Esophagus (tissue), 2 donors: ENCODE results near the gene LRRTM4. TPM values are rescaled to one million over a fixed set of nuclear protein-coding genes. Genes with fewer than 3 reads are reported as not detected.

ENCODE experiments used
- H3K27ac ChIP-seq, 2 donors: one replicate each; pipeline ENCODE4 v1.5.1; 2013; ENCODE audit warnings: low read depth in 2 of 2, mild to moderate bottlenecking in 2 of 2, inconsistent platforms in 1 of 2, low read length in 1 of 2, moderate library complexity in 1 of 2
- H3K27me3 ChIP-seq, 2 donors: one replicate each; pipeline ENCODE4 v1.6.1; 2013; ENCODE audit warnings: low read length in 2 of 2, control low read depth in 1 of 2, mild to moderate bottlenecking in 1 of 2; ENCODE audit not compliant: insufficient read depth in 2 of 2, control insufficient read depth in 1 of 2
- H3K36me3 ChIP-seq, 2 donors: one replicate each; pipeline ENCODE4 v1.6.1; 2013; ENCODE audit warnings: low read length in 1 of 2; ENCODE audit not compliant: control insufficient read depth in 2 of 2, insufficient read depth in 2 of 2
- H3K4me1 ChIP-seq, 2 donors: one replicate each; pipeline ENCODE4 v1.6.1; 2013; ENCODE audit warnings: low read length in 1 of 2; ENCODE audit not compliant: control insufficient read depth in 2 of 2, insufficient read depth in 2 of 2
- H3K4me3 ChIP-seq, 2 donors: one replicate each; pipeline ENCODE4 v1.5.1; 2013; ENCODE audit warnings: low read length in 2 of 2, mild to moderate bottlenecking in 2 of 2, low read depth in 1 of 2, moderate library complexity in 1 of 2
- H3K9me3 ChIP-seq, 2 donors: one replicate each; pipeline ENCODE4 v1.6.1; 2013; ENCODE audit warnings: mild to moderate bottlenecking in 2 of 2, low read depth in 1 of 2, low read length in 1 of 2, moderate library complexity in 1 of 2; ENCODE audit not compliant: control insufficient read depth in 2 of 2, insufficient read depth in 1 of 2
- WGBS, 2 donors: extraction: QIAGEN DNeasy Blood & Tissue Kit; methylation state at CpG; one replicate each; pipeline ENCODE4 v1.1.7; 2013; 5-methylcytosine and 5-hydroxymethylcytosine counted together
- polyA plus RNA-seq, 2 donors: library from polyadenylated mRNA; stranded (reverse); fragments of 200-250 nt; gene quantifications; one replicate each; pipeline ENCODE4 v1.2.3, GENCODE V29; 2013
- donor health status: healthy with polysubstance abuse.
- donor health status: Bipolar disorder and iron deficiency.

The LRRTM4 gene
- polyA plus RNA-seq, 2 donors: not detected

DNA sequence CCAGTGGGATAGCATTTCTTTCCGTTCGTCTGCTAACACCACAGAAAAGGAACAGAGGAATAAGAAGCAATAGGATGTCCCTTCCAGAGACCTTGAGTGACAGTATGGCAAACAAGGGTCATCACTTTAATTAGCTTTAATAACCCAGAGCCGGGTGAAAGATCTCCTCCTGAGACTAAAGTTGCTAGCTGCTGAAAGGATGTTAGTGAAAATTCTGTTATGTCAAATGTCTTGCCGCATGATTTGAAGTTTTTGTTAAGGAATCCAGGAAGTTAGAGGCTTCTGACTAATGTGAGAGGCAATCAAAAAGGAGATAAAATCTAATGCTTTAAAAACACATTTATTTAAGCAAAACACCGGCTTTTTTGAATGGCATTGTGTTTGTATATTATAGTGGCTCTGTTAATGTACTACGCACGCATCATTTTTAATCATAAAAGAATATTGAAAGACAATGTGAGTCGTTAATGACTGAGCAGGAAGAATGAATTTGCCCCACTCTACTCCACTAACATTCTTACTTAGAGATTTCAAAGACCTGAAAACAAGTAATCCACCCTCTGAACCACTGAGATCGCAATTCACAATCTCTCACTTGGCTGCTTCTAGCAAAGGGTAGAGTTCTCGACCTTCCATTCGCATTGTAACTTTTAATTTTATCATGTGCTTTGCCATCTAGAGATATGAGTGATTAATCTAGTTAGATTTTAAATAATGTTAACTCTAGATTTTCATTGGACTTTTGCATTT is 536.6 kb downstream of the LRRTM4 start:
- WGBS, 2 donors: 48 to 58% methylated on average over 11 of the region's 11 CpGs
- Histone ChIP-seq H3K36me3 (no peaks in the 10 kb centered on the region), H3K4me3 (no peak overlapping the region)

DNA sequence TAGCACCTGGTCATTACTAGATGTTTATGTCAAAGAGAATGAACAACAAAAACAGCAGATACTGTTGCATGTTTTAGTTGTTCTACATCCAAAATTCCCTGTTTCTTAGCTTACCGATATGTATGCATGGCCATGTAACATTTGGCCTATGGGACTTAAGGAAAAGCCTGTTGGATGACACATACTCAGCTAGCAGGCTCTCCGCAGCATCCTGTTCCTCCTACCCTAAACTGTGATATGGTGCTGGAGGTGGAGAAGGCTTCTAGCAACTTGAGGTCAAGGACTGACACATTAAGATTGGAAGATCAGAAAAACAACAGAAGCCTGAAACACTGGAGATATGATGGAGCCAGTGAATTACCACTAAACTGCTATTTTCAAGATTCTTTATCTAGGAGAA is 537.8 kb downstream of the LRRTM4 start:
- H3K4me1 ChIP-seq: no peaks in the 10 kb centered on the region
- no peaks in the 10 kb centered on the region for H3K9me3 ChIP-seq
- WGBS, 2 donors: 75 to 95% methylated on average over 2 of the region's 2 CpGs
- no peaks in the 10 kb centered on the region for H3K36me3 ChIP-seq
- no peak overlapping the region for H3K27ac ChIP-seq
- H3K27me3 ChIP-seq: no peaks in the 10 kb centered on the region
- no peak overlapping the region for H3K4me3 ChIP-seq

More for the DNA sequence above, 536.6 kb downstream of the LRRTM4 start:
- Histone ChIP-seq H3K27ac (no peak overlapping the region), H3K4me1 (no peaks in the 10 kb centered on the region), H3K9me3 (no peaks in the 10 kb centered on the region), H3K27me3 (no peaks in the 10 kb centered on the region)

DNA sequence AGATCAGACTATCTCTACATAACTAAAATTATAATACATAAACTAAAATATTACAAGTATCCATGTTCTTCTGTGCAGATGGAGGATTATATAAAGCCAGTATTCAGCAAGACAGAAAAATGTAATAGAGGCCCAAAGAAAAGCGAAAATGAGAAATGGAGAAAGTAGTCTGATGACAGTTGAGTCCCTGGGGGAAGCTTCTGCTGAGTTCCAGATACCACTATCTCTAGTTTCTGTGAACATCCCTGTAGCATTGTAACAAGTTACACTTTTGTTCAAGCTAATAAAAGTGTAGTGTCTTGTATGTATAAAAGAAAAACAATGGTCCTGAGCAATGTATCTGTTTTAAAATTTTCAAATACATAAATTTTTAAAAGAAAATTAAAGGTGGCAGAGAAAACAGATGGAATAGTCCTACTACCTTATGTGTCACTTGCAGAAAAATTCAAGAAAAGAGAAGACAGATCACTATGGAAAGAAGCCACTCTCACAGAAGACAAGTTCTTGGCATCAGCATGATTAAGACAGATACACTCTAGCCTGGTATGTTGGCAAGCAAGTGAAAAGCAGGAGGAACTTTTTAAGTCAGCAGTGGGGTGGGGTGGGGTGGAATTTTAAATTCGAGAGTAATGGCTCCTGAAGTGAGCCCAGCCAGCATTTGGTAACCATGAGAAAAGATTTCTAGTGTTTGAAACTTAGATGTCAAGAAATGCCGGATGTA is 541.9 kb downstream of the LRRTM4 start:
- H3K36me3 ChIP-seq: no peaks in the 10 kb centered on the region
- 46 to 51% methylated on average over 3 of the region's 3 CpGs for WGBS, 2 donors
- H3K27ac ChIP-seq: no peak overlapping the region
- H3K4me1 ChIP-seq: no peaks in the 10 kb centered on the region
- no peak overlapping the region for H3K4me3 ChIP-seq
- H3K9me3 ChIP-seq: no peaks in the 10 kb centered on the region
- H3K27me3 ChIP-seq: no peaks in the 10 kb centered on the region

DNA sequence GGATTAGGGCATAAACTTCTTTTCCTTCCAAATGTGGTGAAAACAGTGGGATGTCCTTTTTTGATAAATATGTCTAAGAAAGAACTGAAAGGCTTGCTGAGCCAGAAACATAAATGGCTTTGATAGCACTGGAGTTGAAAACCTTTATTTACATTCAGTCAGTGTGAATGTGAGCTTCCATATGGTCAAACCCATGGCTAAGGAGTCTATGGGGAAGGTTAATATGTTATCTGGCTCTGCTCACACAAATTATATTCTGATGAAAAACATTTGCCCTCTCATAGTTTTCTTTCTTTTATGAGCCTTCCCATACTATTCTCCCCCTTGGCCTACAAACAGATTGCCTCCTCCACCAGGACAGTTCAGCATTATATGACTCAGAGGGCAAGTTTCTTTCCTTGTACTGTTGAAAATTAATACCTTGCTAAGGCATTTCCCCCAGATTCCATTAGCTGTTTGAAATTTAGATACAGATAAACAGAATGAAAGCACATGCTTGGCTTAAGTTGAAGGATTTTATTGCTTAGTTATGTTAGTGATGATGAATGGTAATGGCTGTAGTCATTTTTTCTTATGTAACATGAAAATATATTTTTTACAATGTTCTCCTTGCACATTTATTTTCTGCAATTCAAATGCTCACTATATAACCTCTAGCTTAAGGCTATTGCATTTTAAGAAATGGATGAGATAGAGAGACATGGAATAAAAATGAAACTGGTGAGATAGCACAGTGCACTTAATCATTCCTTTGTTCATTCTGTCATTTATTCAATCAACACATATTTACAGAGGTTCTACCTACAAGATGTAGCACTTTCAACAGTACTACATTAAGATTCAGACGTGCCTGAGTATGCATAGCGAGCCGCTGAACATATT is 544.1 kb downstream of the LRRTM4 start:
- no peaks in the 10 kb centered on the region for H3K4me1 ChIP-seq
- no peaks in the 10 kb centered on the region for H3K27me3 ChIP-seq
- no peak overlapping the region for H3K27ac ChIP-seq
- H3K4me3 ChIP-seq: no peak overlapping the region
- H3K36me3 ChIP-seq: no peaks in the 10 kb centered on the region
- WGBS, 2 donors: 80 to 86% methylated on average over 3 of the region's 3 CpGs
- H3K9me3 ChIP-seq: no peaks in the 10 kb centered on the region

DNA sequence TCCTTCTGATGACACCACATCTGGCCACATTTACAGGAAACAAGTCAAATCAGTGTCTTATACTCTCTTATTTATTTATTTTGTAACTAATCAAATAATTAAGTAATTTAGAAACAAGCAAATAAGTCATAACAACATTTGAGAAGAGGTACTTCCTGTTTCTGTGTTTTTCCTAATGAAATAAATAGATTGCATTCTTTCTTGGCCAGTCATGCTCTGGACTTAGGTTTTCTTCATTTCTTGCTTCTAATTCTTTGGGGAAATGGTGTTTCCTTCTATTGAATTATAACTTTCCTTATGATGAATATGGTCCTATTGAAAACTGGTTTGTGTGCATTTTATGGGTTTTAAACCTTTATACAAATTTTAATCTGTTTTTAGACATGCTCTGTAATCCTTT is 546.4 kb downstream of the LRRTM4 start:
- no peaks in the 10 kb centered on the region for H3K9me3 ChIP-seq
- no peak overlapping the region for H3K27ac ChIP-seq
- no peaks in the 10 kb centered on the region for H3K36me3 ChIP-seq
- H3K4me3 ChIP-seq: no peak overlapping the region
- H3K4me1 ChIP-seq: no peaks in the 10 kb centered on the region
- no peaks in the 10 kb centered on the region for H3K27me3 ChIP-seq

DNA sequence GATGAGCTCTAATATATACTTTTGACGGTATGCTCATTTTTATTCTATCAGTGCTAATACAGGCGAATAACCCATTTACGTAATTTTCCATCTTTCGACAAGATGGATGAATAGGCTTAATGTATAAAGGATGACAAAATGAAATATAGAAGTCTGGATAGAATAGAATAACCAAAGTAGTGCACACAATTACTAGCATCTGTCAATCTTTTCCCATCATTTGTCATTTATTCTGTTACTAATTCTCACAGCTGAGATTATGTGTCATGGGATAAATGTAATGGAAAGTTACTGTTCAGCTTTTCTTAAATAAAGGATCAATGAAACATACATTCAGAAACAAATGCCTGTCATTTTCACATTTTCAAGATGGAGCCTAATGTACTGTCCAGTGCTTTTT is 548.6 kb downstream of the LRRTM4 start:
- H3K27ac ChIP-seq: no peak overlapping the region
- H3K4me3 ChIP-seq: no peak overlapping the region
- no peaks in the 10 kb centered on the region for H3K27me3 ChIP-seq
- WGBS, 2 donors: 91 to 97% methylated on average over 4 of the region's 4 CpGs
- no peaks in the 10 kb centered on the region for H3K36me3 ChIP-seq
- no peaks in the 10 kb centered on the region for H3K9me3 ChIP-seq
- no peaks in the 10 kb centered on the region for H3K4me1 ChIP-seq

DNA sequence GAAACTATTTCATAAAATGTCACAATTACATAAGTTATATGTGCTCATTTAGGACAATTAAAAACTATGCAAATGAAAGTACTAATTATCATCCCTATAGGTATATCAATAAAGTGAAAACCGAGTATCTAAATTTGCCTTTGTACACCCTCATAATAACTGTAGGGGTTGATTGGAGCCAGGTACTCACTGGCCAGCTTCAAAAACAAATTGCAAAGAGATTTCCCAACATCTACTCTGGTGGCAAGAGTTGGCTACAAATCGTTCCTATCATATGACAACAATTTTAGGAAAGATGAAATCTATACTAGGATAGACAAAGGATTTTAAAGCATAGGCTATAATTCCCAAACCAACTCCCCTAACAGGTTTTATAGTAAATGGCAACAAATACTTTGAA is 556.4 kb downstream of the LRRTM4 start:
- Histone ChIP-seq H3K4me3 (no peak overlapping the region), H3K27ac (no peak overlapping the region), H3K36me3 (no peaks in the 10 kb centered on the region), H3K9me3 (no peaks in the 10 kb centered on the region), H3K27me3 (no peaks in the 10 kb centered on the region), H3K4me1 (no peaks in the 10 kb centered on the region)
- 57 to 65% methylated on average over 2 of the region's 2 CpGs for WGBS, 2 donors

DNA sequence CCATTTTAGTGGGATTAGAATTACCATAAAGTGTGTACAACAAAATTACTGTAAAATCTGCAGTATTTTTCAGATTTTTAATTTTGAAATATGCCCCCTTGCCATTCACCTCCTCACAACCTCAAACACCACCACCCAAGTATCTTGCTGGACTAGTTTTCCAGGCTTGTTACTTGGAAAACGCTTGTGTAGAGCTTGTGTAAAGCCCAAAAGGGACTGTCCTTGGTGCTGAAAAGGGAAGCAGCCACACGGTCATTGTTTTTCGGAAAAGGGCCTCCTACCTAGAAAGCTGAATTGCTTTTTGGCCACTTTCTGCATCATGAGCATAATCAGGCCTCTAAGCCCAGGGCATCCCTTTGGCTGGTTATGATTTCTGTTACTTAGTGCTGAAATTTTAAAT is 563.4 kb downstream of the LRRTM4 start:
- 18 to 26% methylated on average over 3 of the region's 3 CpGs for WGBS, 2 donors
- Histone ChIP-seq H3K27me3 (no peaks in the 10 kb centered on the region), H3K27ac (no peak overlapping the region), H3K9me3 (no peaks in the 10 kb centered on the region), H3K4me3 (no peak overlapping the region), H3K36me3 (no peaks in the 10 kb centered on the region), H3K4me1 (no peaks in the 10 kb centered on the region)

DNA sequence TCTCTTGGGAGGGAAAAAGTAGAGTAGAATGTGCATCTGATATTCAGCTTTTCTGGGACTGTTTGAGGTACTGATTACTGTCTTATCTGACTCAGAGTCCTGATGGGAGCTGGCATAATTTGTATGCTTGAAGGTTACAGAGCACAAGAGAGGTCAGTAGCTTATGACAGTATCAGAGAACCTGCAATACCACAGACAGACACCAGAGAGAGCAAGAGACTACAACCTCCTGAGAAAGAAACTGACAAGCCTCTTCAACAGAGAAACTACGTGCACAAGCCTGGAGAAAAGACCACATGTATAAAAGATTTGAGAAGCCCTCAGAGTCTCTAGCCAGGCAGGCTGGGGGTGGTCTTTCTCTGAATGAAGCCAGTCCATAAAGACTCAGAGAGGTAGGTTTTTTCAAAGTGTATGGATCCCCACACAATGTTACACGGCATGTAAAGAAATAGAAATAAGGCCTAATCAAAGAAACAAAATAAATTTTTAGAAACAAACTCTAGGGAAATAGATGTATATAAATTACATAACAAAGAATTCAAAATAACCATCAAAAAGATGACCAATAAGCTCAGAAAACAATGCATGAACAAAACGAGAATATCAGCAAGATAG is 568.3 kb downstream of the LRRTM4 start:
- no peaks in the 10 kb centered on the region for H3K36me3 ChIP-seq
- H3K4me3 ChIP-seq: no peak overlapping the region
- H3K4me1 ChIP-seq: no peaks in the 10 kb centered on the region
- no peaks in the 10 kb centered on the region for H3K9me3 ChIP-seq
- no peak overlapping the region for H3K27ac ChIP-seq
- no peaks in the 10 kb centered on the region for H3K27me3 ChIP-seq
- WGBS, 2 donors: 64 to 65% methylated on average over 3 of the region's 3 CpGs
